Endodermal cell (in vitro differentiated cells): ENCODE measurements around the gene IER2. TPM values are rescaled to one million over a fixed set of nuclear protein-coding genes. Genes with fewer than 3 reads are reported as not detected.

Source experiments
- DNase-seq: peaks from one replicate; pipeline ENCODE4 v3.0.0-alpha.2; 2017
- H3K27ac ChIP-seq: 2 replicates; pipeline ENCODE4 v1.5.1; 2013; ENCODE audit warnings: mild to moderate bottlenecking, low read depth, low read length, moderate library complexity
- H3K27me3 ChIP-seq: 2 replicates; pipeline ENCODE4 v1.6.1; 2013; ENCODE audit warnings: mild to moderate bottlenecking, low read length, moderate library complexity; ENCODE audit not compliant: insufficient read depth, control insufficient read depth, poor library complexity, severe bottlenecking
- H3K36me3 ChIP-seq: 2 replicates; pipeline ENCODE4 v1.7.0; 2013; ENCODE audit warnings: mild to moderate bottlenecking, low read length, moderate library complexity; ENCODE audit not compliant: control insufficient read depth, insufficient read depth
- H3K4me1 ChIP-seq: one replicate; pipeline ENCODE4 v1.7.0; 2013; ENCODE audit warnings: low read length; ENCODE audit not compliant: control insufficient read depth, insufficient read depth
- H3K4me3 ChIP-seq: 2 replicates; pipeline ENCODE4 v1.5.1; 2013; ENCODE audit warnings: mild to moderate bottlenecking, low read length, moderate library complexity
- H3K9ac ChIP-seq: 2 replicates; pipeline ENCODE4 v1.6.1; 2013; ENCODE audit warnings: mild to moderate bottlenecking, low read length, moderate library complexity; ENCODE audit not compliant: poor library complexity, severe bottlenecking; ENCODE audit errors: extremely low read depth
- H3K9me3 ChIP-seq: 2 replicates; pipeline ENCODE4 v1.6.1; 2013; ENCODE audit warnings: mild to moderate bottlenecking, low read length, moderate library complexity; ENCODE audit not compliant: control insufficient read depth
- H3K27ac Mint-ChIP-seq: 2 replicates; pipeline ENCODE4 v1.8.0; 2020; ENCODE audit warnings: mixed read lengths
- H3K27me3 Mint-ChIP-seq: 2 replicates; pipeline ENCODE4 v1.8.0; 2021; ENCODE audit warnings: mild to moderate bottlenecking, mixed read lengths; ENCODE audit not compliant: insufficient read depth
- H3K36me3 Mint-ChIP-seq: 2 replicates; pipeline ENCODE4 v1.8.0; 2020; ENCODE audit warnings: low read depth, mixed read lengths
- H3K4me1 Mint-ChIP-seq: 2 replicates; pipeline ENCODE4 v1.8.0; 2020; ENCODE audit warnings: mixed read lengths
- H3K4me3 Mint-ChIP-seq: 2 replicates; pipeline ENCODE4 v1.8.0; 2020; ENCODE audit warnings: mild to moderate bottlenecking, moderate library complexity, mixed read lengths
- H3K9me3 Mint-ChIP-seq: 2 replicates; pipeline ENCODE4 v1.8.0; 2020; ENCODE audit warnings: mild to moderate bottlenecking, mixed read lengths
- WGBS, 2 experiments: methylation state at CpG; one replicate each; pipeline versions ENCODE4 v1.1.5 to v1.1.7; 2013; ENCODE audit warnings: missing lambda C conversion rate in 2 of 2, mixed read lengths in 1 of 2; ENCODE audit not compliant: insufficient coverage in 1 of 2, insufficient read length in 1 of 2; 5-methylcytosine and 5-hydroxymethylcytosine counted together
- total RNA-seq, 2 donors: library from RNA; stranded (reverse); fragmentation: NEBNext Ultra II Directional in 1 of 2; extraction: Animal tissue kit (Norgen Biotek cat#: 25700) in 1 of 2; gene quantifications; 2 replicates in 1 of 2; 3 replicates in 1 of 2; pipeline ENCODE4 v1.2.1, GENCODE V29; 2021
- TF ChIP-seq, protein P1 (sequence below): fragments of 200-600 bp; sonication (generic); conservative IDR thresholded peaks from 2 replicates; pipeline ENCODE4 v1.5.0; 2021; ENCODE audit warnings: antibody characterized with exemption, mild to moderate bottlenecking

The IER2 gene
- total RNA-seq, 2 donors from 2014 or later = 55.3 to 66.6 TPM

DNA sequence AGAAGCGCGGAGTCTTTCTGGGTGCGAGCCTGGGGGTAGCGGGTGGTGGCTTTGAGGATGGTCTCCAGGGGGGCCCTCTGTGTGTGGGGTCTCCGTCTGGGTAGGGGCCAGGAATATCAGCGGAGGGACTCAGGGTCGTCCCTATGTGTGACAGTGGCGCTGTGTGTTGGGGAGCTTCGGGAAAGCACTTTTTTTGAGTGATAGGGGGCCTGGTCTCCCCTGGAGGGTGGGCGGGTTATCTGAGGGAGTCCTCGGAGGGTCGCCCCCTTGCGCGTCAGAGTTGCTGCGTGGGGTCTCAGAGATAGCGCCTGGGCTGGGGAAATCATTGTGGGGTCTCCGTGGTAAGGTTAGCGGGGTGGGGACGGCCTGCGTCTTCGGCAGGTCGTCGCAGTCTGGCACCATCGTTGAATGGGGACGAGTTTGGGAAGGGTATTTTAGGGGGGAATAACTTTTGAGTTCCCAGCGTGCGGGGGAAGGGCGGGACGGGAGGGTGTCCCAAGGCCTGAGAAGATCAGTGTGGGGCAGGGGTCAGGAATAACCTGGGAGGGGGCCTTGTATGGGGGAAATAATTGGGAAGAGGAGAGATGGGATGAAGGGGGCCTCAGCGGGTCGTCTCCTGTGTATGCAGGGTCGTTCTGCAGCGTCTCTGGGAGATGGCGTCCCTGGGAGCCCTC lies 857 bp downstream of the IER2 start:
- H3K27me3 Mint-ChIP-seq = no peaks in the 10 kb centered on the region
- Histone ChIP-seq H3K4me3 (peak overlapping the region; percentile 99), H3K27me3 (no peaks in the 10 kb centered on the region), H3K27ac (peak overlapping the region; percentile 80), H3K9me3 (no peaks in the 10 kb centered on the region), H3K4me1 (peaks cover 3% of the 10 kb centered on the region), H3K36me3 (no peaks in the 10 kb centered on the region), H3K9ac (peak overlapping the region; percentile 98)
- TF ChIP-seq, protein P1, sequence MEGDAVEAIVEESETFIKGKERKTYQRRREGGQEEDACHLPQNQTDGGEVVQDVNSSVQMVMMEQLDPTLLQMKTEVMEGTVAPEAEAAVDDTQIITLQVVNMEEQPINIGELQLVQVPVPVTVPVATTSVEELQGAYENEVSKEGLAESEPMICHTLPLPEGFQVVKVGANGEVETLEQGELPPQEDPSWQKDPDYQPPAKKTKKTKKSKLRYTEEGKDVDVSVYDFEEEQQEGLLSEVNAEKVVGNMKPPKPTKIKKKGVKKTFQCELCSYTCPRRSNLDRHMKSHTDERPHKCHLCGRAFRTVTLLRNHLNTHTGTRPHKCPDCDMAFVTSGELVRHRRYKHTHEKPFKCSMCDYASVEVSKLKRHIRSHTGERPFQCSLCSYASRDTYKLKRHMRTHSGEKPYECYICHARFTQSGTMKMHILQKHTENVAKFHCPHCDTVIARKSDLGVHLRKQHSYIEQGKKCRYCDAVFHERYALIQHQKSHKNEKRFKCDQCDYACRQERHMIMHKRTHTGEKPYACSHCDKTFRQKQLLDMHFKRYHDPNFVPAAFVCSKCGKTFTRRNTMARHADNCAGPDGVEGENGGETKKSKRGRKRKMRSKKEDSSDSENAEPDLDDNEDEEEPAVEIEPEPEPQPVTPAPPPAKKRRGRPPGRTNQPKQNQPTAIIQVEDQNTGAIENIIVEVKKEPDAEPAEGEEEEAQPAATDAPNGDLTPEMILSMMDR = no peak
- peaks cover 4% of the 10 kb centered on the region for H3K4me1 Mint-ChIP-seq
- H3K27ac Mint-ChIP-seq = peak overlapping the region; percentile 100
- no peaks in the 10 kb centered on the region for H3K9me3 Mint-ChIP-seq
- peak overlapping the region; percentile 100 for H3K4me3 Mint-ChIP-seq
- WGBS, 2 experiments = 0 to 1% methylated on average over 16 to 34 of the region's 34 CpGs
- H3K36me3 Mint-ChIP-seq = peaks cover 13% of the 10 kb centered on the region
- DNase-seq = no peak

DNA sequence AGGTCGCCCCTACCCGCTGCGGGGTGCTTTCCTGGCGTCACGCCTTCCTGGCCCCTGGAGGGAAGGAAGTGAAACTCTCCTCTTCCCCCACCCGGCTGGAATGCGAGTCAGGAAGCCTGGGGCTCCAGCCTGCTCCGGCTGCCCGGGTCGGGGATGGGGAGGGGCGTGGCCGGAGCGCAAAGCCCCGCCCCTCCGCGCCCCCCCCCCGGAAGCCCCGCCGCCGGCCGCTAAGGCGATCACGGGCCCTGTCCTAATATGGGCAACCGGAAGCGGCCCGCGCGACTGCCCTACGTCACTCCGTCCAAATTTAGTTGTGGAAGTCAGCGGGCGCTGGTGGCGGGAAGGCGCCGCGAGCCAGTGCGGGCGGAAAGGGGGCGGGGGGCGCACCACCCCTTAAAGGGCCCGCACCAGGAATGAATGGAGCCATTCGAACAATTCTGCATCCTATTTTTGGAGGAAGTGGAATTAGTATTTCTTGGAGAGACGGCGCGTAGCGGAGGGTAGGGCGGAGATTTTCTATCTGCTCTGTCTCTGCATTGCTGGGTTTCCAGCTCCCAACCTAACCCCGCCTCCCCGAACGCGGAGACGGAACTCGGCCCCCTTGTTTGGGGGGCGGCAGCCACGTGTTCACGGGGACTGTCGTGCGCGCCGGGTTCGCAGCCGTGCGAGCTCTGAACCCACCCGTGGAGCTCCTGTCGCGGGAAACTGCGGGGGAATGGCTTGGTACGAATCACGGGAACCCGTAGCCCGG lies 1.6 kb downstream of the IER2 start:
- no peaks in the 10 kb centered on the region for H3K27me3 Mint-ChIP-seq
- Histone ChIP-seq H3K27me3 (no peaks in the 10 kb centered on the region), H3K9ac (peak overlapping the region; percentile 99), H3K4me3 (peak overlapping the region; percentile 99), H3K36me3 (no peaks in the 10 kb centered on the region), H3K9me3 (no peaks in the 10 kb centered on the region), H3K27ac (peak overlapping the region; percentile 97), H3K4me1 (peaks cover 7% of the 10 kb centered on the region)
- H3K9me3 Mint-ChIP-seq = no peaks in the 10 kb centered on the region
- H3K27ac Mint-ChIP-seq = peak overlapping the region; percentile 100
- H3K4me3 Mint-ChIP-seq = peak overlapping the region; percentile 100
- DNase-seq = peak; percentile 99
- peaks cover 8% of the 10 kb centered on the region for H3K4me1 Mint-ChIP-seq
- TF ChIP-seq, protein P1 = peak; percentile 17
- 0% methylated on average over 36 to 71 of the region's 71 CpGs for WGBS, 2 experiments
- H3K36me3 Mint-ChIP-seq = peaks cover 13% of the 10 kb centered on the region

DNA sequence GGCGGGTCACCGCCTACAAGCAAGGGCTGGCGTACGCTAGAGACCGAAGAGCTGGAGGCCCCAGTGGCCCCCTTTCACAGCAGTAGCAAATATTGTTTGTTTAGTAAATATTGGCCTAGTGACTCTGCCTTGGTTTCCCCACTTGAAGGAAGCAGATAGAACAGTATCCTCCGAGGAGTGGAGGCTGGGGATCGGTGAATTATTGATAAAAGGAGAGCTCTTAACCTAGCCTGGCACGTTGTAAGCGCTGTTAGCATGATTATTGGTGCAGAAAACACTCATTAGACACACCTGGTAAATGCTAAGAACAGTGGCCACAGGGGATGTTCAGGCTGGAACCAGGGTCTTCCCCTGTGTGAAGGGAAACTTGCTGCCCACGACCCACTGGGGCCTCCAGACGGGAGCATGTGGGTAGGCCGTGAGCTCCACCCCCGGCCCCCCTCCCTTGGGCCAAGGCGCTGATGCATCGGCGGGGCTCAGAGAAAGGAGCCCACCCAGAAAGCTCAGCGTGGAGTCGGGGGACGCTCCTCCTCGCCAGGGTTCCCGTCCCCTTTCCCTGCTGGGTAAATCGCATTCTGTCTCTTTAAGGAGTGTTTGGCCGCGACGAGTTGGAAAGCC lies 2.3 kb downstream of the IER2 start:
- Mint-ChIP-seq H3K9me3 (no peaks in the 10 kb centered on the region), H3K27ac (peak overlapping the region; percentile 100), H3K36me3 (peaks cover 13% of the 10 kb centered on the region), H3K4me1 (peaks cover 8% of the 10 kb centered on the region), H3K27me3 (no peaks in the 10 kb centered on the region), H3K4me3 (peak overlapping the region; percentile 100)
- 1% methylated on average over 7 to 25 of the region's 25 CpGs for WGBS, 2 experiments
- Histone ChIP-seq H3K27me3 (no peaks in the 10 kb centered on the region), H3K27ac (peak overlapping the region; percentile 97), H3K4me1 (peaks cover 7% of the 10 kb centered on the region), H3K9ac (peak overlapping the region; percentile 99), H3K9me3 (no peaks in the 10 kb centered on the region), H3K36me3 (no peaks in the 10 kb centered on the region), H3K4me3 (peak overlapping the region; percentile 82)
- DNase-seq = no peak
- TF ChIP-seq, protein P1 = no peak
